ENCODE measurements around the gene ZNF786. TPM values are rescaled to one million over a fixed set of nuclear protein-coding genes. Genes with fewer than 3 reads are reported as not detected.

Gene ZNF786
- total and polyA plus RNA-seq, 10 of the 15 experiments (the other 5 are each of a cell fraction or from before 2014, with no cell fraction given): 0.47 to 7.0 (median 4.2) TPM

DNA sequence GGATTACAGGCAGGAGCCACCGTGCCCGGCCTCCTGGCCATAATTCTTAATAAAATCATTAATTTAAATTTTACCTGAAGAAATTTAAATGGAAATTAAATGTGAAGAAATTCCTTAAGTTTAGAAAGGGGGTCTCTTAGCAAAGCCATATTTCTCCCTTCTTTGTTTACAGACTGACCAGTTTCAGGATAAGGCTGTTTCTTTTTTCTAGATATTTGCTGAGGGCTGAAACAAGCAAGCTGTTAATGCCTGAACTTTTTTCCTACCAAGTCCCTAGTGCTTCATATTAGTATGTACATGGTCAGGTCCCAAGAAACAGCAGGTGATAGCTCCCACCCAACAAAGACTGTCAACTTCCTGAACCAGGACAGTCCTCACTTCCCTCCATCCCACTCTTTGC lies 44.1 kb downstream of the ZNF786 start (continued):
- TF ChIP-seq, protein P1, sequence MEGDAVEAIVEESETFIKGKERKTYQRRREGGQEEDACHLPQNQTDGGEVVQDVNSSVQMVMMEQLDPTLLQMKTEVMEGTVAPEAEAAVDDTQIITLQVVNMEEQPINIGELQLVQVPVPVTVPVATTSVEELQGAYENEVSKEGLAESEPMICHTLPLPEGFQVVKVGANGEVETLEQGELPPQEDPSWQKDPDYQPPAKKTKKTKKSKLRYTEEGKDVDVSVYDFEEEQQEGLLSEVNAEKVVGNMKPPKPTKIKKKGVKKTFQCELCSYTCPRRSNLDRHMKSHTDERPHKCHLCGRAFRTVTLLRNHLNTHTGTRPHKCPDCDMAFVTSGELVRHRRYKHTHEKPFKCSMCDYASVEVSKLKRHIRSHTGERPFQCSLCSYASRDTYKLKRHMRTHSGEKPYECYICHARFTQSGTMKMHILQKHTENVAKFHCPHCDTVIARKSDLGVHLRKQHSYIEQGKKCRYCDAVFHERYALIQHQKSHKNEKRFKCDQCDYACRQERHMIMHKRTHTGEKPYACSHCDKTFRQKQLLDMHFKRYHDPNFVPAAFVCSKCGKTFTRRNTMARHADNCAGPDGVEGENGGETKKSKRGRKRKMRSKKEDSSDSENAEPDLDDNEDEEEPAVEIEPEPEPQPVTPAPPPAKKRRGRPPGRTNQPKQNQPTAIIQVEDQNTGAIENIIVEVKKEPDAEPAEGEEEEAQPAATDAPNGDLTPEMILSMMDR (IDR thresholded peaks at IDR 0.05 in 2 of 3, conservative IDR thresholded peaks at IDR 0.05 in 1 of 3; ENCODE audit: control insufficient read depth in 2 of 3, extremely low read depth in 1 of 3, insufficient read depth in 1 of 3, low read depth in 3 of 3, low read length in 3 of 3): no peak
- no peak for TF ChIP-seq CREM (IDR thresholded peaks at IDR 0.05; ENCODE audit: low read depth)
- no peak for TF ChIP-seq BRCA1 (IDR thresholded peaks at IDR 0.05; ENCODE audit: low read depth, low read length)

- Histone ChIP-seq H3K4me2 (ENCODE audit: control insufficient read depth, insufficient read depth) (no peak overlapping the region), H2AFZ (ENCODE audit: control insufficient read depth, low read depth, low read length) (no peak overlapping the region), H4K20me1 (ENCODE audit: control insufficient read depth, insufficient read depth) (no peaks in the 10 kb centered on the region), H3K36me3 (ENCODE audit: control insufficient read depth in 2 of 2, insufficient read depth in 2 of 2, low read length in 1 of 2) (no peaks in the 10 kb centered on the region), H3K79me2 (ENCODE audit: control insufficient read depth, insufficient read depth, low read length) (no peaks in the 10 kb centered on the region), H3K27me3 (replicated peaks in 1 of 2; ENCODE audit: control insufficient read depth in 2 of 2, insufficient read depth in 2 of 2, low read length in 1 of 2) (no peaks in the 10 kb centered on the region; a peak in 1 of 4 replicates), H3K4me3 (no peak overlapping the region), H3K9me3 (replicated peaks; ENCODE audit: control insufficient read depth, insufficient read depth, low read length) (no peaks in the 10 kb centered on the region), H3K27ac (ENCODE audit: control insufficient read depth, insufficient read depth) (no peak overlapping the region), H3K9ac (ENCODE audit: control insufficient read depth, insufficient read depth, low read length) (no peak overlapping the region), H3K4me1 (ENCODE audit: control insufficient read depth, insufficient read depth, low read length) (no peaks in the 10 kb centered on the region)
- ChIA-PET RAD21 (ENCODE audit: unreplicated experiment) (no interaction called here), CTCF (no interaction called here), POLR2A (no interaction called here), SMC1A (ENCODE audit: uncharacterized antibody, unreplicated experiment) (no interaction called here)
- WGBS (ENCODE audit: insufficient coverage, insufficient replicate concordance, low lambda C conversion rate, missing lambda C conversion rate): 55% methylated on average over 8 of the region's 8 CpGs
- FAIRE-seq: no peak
- TF ChIP-seq REST (IDR thresholded peaks at IDR 0.05; ENCODE audit: low read depth, low read length): no peak
- intact Hi-C loops (cut with micrococcal nuclease; ENCODE audit: unreplicated experiment) (no loop called here), in situ Hi-C loops (cut with MboI) (no loop called here)
- DNase-seq (ENCODE audit: low read depth, low spot score): no peak
- no TSS peak for BruUV-seq (replicated peaks)
- ATAC-seq: no peak
Observed at GRCh38 chr7:149043936-149044335, 46.6 kb downstream of the ZNF786 start.
